Testis (tissue), 2 donors: ENCODE results near the gene NTMT2.
"Not testable (repeated sequence)": the region's sequence is repeated elsewhere in the genome, so short reads cannot be mapped to it uniquely, and the experiment has no call there.

ENCODE experiments used
- CTCF ChIP-seq, 3 experiments: fragments of 450-650 bp in 2 of 3; fragments of 200-600 bp in 1 of 3; sonication (generic) in 1 of 3; IDR thresholded peaks; one replicate each; pipeline ENCODE4 v1.5.1; 2016 to 2019; ENCODE audit warnings: antibody characterized with exemption in 3 of 3, mild to moderate bottlenecking in 2 of 3, moderate library complexity in 1 of 3
- POLR2A ChIP-seq: fragments of 450-650 bp; IDR thresholded peaks from one replicate; pipeline ENCODE4 v1.6.1; 2017; ENCODE audit warnings: antibody characterized with exemption, mild to moderate bottlenecking, moderate library complexity

- TF ChIP-seq CTCF (IDR thresholded peaks at IDR 0.05); POLR2A: not testable (repeated sequence)
Measured at GRCh38 chr1:170170513-170170912, 24.8 kb downstream of the NTMT2 start.
